ENCODE results near the gene RANBP10.

- TF ChIP-seq CTCF (conservative IDR thresholded peaks at IDR 0.05; ENCODE audit: low read length) = no peak
- no peak for TF ChIP-seq EZH2phosphoT487 (IDR thresholded peaks at IDR 0.05; ENCODE audit: borderline replicate concordance)
Measured at GRCh38 chr16:67855789-67856188, 49.4 kb upstream of the RANBP10 start.

All from Loucy (cell line).